Measurements from ENCODE around the gene AUP1. TPM values are rescaled to one million over a fixed set of nuclear protein-coding genes. Genes with fewer than 3 reads are reported as not detected.
A peak's percentile ranks its signal among the peaks of the same experiment; 100 is the strongest.

The AUP1 gene
- total and polyA plus RNA-seq, 10 of the 15 experiments (the other 5 are each of a cell fraction or from before 2014, with no cell fraction given): 39.1 to 215 (median 138) TPM

DNA sequence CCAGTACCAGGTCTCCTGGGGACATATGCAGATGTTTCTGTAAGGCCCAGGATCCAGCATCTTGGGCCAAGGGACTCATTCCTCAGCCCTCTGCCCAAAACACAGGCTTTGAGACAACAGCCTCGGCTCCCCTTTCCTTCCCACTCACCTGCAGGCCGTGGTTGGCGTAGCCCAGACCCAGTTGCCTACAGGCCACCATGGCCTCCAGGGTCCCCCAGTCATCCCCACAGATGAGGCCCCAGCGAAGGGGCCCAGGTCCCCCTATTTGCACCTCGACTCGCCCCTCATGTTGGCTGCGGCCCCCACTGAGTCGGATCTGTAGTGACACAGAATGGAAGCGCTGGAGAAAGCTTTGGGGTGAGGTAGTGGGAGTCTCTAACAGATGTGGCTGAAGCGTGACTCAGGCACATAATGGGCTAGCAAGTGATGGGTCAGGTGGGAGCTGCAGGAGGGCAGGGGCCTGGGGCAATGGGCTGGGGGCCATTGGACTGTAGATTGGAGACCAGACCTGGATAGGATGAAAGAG is 6.0 kb upstream of the AUP1 start (continued):
- TF ChIP-seq, protein P1, sequence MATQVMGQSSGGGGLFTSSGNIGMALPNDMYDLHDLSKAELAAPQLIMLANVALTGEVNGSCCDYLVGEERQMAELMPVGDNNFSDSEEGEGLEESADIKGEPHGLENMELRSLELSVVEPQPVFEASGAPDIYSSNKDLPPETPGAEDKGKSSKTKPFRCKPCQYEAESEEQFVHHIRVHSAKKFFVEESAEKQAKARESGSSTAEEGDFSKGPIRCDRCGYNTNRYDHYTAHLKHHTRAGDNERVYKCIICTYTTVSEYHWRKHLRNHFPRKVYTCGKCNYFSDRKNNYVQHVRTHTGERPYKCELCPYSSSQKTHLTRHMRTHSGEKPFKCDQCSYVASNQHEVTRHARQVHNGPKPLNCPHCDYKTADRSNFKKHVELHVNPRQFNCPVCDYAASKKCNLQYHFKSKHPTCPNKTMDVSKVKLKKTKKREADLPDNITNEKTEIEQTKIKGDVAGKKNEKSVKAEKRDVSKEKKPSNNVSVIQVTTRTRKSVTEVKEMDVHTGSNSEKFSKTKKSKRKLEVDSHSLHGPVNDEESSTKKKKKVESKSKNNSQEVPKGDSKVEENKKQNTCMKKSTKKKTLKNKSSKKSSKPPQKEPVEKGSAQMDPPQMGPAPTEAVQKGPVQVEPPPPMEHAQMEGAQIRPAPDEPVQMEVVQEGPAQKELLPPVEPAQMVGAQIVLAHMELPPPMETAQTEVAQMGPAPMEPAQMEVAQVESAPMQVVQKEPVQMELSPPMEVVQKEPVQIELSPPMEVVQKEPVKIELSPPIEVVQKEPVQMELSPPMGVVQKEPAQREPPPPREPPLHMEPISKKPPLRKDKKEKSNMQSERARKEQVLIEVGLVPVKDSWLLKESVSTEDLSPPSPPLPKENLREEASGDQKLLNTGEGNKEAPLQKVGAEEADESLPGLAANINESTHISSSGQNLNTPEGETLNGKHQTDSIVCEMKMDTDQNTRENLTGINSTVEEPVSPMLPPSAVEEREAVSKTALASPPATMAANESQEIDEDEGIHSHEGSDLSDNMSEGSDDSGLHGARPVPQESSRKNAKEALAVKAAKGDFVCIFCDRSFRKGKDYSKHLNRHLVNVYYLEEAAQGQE (IDR thresholded peaks at IDR 0.05; ENCODE audit: low read depth, low read length): no peak
- TF ChIP-seq ETV6 (conservative IDR thresholded peaks at IDR 0.05 in 1 of 2, IDR thresholded peaks at IDR 0.05 in 1 of 2; ENCODE audit: borderline replicate concordance in 1 of 2, low read depth in 1 of 2): no peak
- no peak for TF ChIP-seq MXI1 (IDR thresholded peaks at IDR 0.05; ENCODE audit: low read depth, low read length)
- no peak for TF ChIP-seq ASH2L (IDR thresholded peaks at IDR 0.05; ENCODE audit: borderline replicate concordance, low read depth)
- no peak for TF ChIP-seq ZSCAN29 (IDR thresholded peaks at IDR 0.05)

DNA sequence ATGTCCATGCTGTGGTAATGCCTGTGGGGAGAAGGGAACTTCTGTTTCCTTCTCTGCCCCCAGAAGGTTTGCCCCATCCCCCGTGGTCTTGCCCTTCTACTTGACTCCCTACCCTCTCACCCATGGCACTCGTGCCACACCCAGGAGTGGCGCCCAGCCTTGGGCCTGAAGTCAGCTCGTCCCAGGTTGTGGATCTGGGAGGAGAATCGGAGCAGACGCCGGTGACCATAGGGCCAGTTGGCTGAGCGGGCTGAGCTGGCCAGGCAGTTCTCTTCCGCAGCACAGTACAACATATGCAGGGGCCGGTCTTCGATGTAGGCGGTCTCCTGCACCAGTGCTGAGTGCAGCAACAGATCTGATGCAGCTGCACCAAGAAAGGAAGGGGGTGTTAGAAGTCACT is 4.9 kb upstream of the AUP1 start:
- H3K4me1 ChIP-seq (ENCODE audit: control insufficient read depth, insufficient read depth, low read length): peaks cover 25% of the 10 kb centered on the region
- TF ChIP-seq POLR2A (IDR thresholded peaks at IDR 0.05; ENCODE audit: low read depth, low read length) (0 out of 2 replicates have a peak, but pooled peaks have one; percentile 31), SIX5 (IDR thresholded peaks at IDR 0.05; ENCODE audit: low read depth, low read length, severe bottlenecking) (no peak)
- no peak overlapping the region for H3K4me3 ChIP-seq
- no peak overlapping the region for H2AFZ ChIP-seq (ENCODE audit: control insufficient read depth, low read depth, low read length)
- ChIA-PET RAD21 (ENCODE audit: unreplicated experiment) (interaction anchor here (1.3 kb wide), 1 partner anchor 54 kb away, joined by 3 read pairs; no protein-coding TSS in a partner anchor), CTCF (interaction anchor here (6.3 to 10.4 kb wide), 4 partner anchors 12 to 52 kb away, joined by 56 to 226 read pairs (median 116); partner anchors contain the start of genes CCDC142, PCGF1 and TTC31), POLR2A (no interaction called here), SMC1A (ENCODE audit: uncharacterized antibody, unreplicated experiment) (interaction anchor here (5.4 to 9.9 kb wide), 2 partner anchors 12 to 52 kb away, joined by 45 to 208 read pairs; no protein-coding TSS in a partner anchor)
- WGBS (ENCODE audit: insufficient coverage, insufficient replicate concordance, low lambda C conversion rate, missing lambda C conversion rate): 87% methylated on average over 12 of the region's 12 CpGs
- H3K9me3 ChIP-seq (replicated peaks; ENCODE audit: control insufficient read depth, insufficient read depth, low read length): no peaks in the 10 kb centered on the region
- intact Hi-C loops (cut with micrococcal nuclease; ENCODE audit: unreplicated experiment): no loop called here
- no TSS peak for BruUV-seq (replicated peaks)
- no peak for ATAC-seq
- no peak overlapping the region for H3K9ac ChIP-seq (ENCODE audit: control insufficient read depth, insufficient read depth, low read length)
- no peak for FAIRE-seq
- in situ Hi-C loops (cut with MboI): no loop called here
- H3K79me2 ChIP-seq (ENCODE audit: control insufficient read depth, insufficient read depth, low read length): peaks cover 27% of the 10 kb centered on the region
- H4K20me1 ChIP-seq (ENCODE audit: control insufficient read depth, insufficient read depth): no peaks in the 10 kb centered on the region
- H3K4me2 ChIP-seq (ENCODE audit: control insufficient read depth, insufficient read depth): no peak overlapping the region
- H3K36me3 ChIP-seq (ENCODE audit: control insufficient read depth in 2 of 2, insufficient read depth in 2 of 2, low read length in 1 of 2): peaks cover 8 to 26% of the 10 kb centered on the region in 2 experiments
- no peak overlapping the region for H3K27ac ChIP-seq (ENCODE audit: control insufficient read depth, insufficient read depth)
- H3K27me3 ChIP-seq (replicated peaks in 1 of 2; ENCODE audit: control insufficient read depth in 2 of 2, insufficient read depth in 2 of 2, low read length in 1 of 2): no peaks in the 10 kb centered on the region
- no peak for DNase-seq (ENCODE audit: low read depth, low spot score)

Measured in GM12878 (cell line).